Natural killer cell (primary cell): ENCODE measurements around the gene DISP2. TPM values are rescaled to one million over a fixed set of nuclear protein-coding genes. Genes with fewer than 3 reads are reported as not detected.

ENCODE experiments used
- ATAC-seq, 3 donors: fragments of 150-1000 bp in 2 of 3; fragments of 200-7000 bp in 1 of 3; cut with Tn5 transposase; 1 replicate in 1 of 3; 2 replicates in 2 of 3; pipeline ENCODE4 v1.10.0; 2021; ENCODE audit warnings: mild to moderate bottlenecking in 2 of 3, moderate library complexity in 2 of 3
- DNase-seq, 2 donors: peaks; one replicate each; pipeline versions ENCODE4 v3.0.0 to v3.0.0-alpha.2; 2013 to 2021; ENCODE audit warnings: mixed read lengths in 1 of 2
- H3K27ac ChIP-seq: one replicate; pipeline ENCODE4 v1.5.1; 2013; ENCODE audit warnings: mild to moderate bottlenecking, low read length
- H3K27me3 ChIP-seq: one replicate; pipeline ENCODE4 v1.6.1; 2013; ENCODE audit warnings: low read length; ENCODE audit not compliant: control insufficient read depth, insufficient read depth
- H3K36me3 ChIP-seq: one replicate; pipeline ENCODE4 v1.6.1; 2013; ENCODE audit warnings: low read length; ENCODE audit not compliant: control insufficient read depth, insufficient read depth
- H3K4me1 ChIP-seq: one replicate; pipeline ENCODE4 v1.6.1; 2013; ENCODE audit warnings: low read length; ENCODE audit not compliant: control insufficient read depth, insufficient read depth
- H3K4me3 ChIP-seq: one replicate; pipeline ENCODE4 v1.5.1; 2013; ENCODE audit warnings: low read length
- H3K9me3 ChIP-seq: one replicate; pipeline ENCODE4 v1.6.1; 2013; ENCODE audit warnings: low read length; ENCODE audit not compliant: control insufficient read depth, insufficient read depth
- H3K27ac Mint-ChIP-seq, 2 donors: one replicate each; pipeline ENCODE4 v1.8.0; 2022; ENCODE audit warnings: mild to moderate bottlenecking in 2 of 2, mixed read lengths in 2 of 2, moderate library complexity in 1 of 2
- H3K27me3 Mint-ChIP-seq, 2 donors: one replicate each; pipeline ENCODE4 v1.8.0; 2022; ENCODE audit warnings: low read depth in 2 of 2, mixed read lengths in 2 of 2
- H3K36me3 Mint-ChIP-seq: one replicate; pipeline ENCODE4 v1.8.0; 2022; ENCODE audit warnings: mixed read lengths
- H3K4me1 Mint-ChIP-seq, 2 donors: one replicate each; pipeline ENCODE4 v1.8.0; 2022; ENCODE audit warnings: mixed read lengths in 2 of 2
- H3K4me3 Mint-ChIP-seq: one replicate; pipeline ENCODE4 v1.8.0; 2022; ENCODE audit warnings: mild to moderate bottlenecking, moderate library complexity, mixed read lengths
- H3K9me3 Mint-ChIP-seq, 2 donors: one replicate each; pipeline ENCODE4 v1.8.0; 2022; ENCODE audit warnings: mixed read lengths in 2 of 2
- WGBS: methylation state at CpG from one replicate; pipeline ENCODE4 v1.1.7; 2013; ENCODE audit warnings: missing lambda C conversion rate; ENCODE audit not compliant: insufficient coverage; 5-methylcytosine and 5-hydroxymethylcytosine counted together
- intact Hi-C: fragments of 100-400 bp; cut with micrococcal nuclease; formaldehyde crosslinking; loops from one replicate; pipeline ENCODE4 v1.14.2; 2022
- total RNA-seq, 4 donors: library from RNA; stranded (reverse); fragments of 120-200 nt in 1 of 4; gene quantifications; one replicate each; pipeline versions ENCODE4 v1.2.3 to v1.2.4, GENCODE V29; 2013 to 2022
- TF ChIP-seq, protein P1 (sequence below): fragments of 200-600 bp; IDR thresholded peaks from one replicate; pipeline ENCODE4 v1.8.0; 2022; ENCODE audit warnings: antibody characterized with exemption

DISP2 gene
- total RNA-seq, 3 donors from 2014 or later (not counting 1 experiment from before 2014, with no cell fraction given), result 0.20 to 1.0 (median 0.26) TPM

DNA sequence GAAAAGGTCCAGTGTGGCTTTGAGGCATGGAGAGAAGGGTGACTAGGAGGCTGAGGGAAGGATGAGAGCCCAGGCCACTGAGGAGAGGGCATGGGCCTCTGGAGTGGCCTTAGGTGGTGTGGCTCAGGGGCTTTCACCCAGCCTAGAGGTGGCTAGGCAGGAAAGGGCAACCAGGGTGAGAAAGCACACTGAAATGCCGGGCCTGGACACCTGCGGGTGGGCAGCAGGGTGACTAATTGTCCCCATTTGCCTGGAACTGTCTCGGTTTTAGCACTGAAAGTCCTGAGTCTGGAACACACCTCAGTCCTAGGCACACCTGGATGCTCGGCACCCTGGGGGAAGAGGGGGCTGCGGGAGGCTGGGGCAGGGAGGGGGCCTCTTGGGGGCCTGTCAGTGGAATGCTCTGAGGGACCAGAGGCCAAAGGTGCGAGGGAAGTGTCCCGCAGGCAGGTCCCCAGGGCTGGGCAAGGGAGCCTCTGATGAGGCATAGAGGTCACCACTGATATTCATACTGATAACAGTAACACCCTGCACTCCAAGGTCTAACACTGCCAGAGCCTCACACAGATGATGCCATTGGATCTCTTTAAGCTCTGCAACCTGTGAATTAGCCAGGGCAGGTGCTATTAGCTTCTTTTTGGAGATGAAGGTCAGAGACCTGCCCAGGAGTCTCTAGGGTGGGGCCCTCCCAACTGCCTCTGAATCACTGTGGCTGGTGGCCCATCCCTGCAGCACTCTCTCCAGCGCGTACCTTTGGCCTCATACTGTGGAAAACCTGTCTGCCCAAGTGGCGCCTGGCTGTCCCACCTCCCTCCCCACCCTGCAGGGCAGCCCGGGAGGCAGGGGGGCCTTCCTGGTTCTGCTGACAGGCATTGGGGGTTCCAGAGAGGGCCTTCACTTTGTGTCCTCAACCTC, 10.2 kb upstream of the DISP2 start:
- Mint-ChIP-seq H3K36me3 (no peaks in the 10 kb centered on the region), H3K27me3 (no peaks in the 10 kb centered on the region), H3K27ac (no peak overlapping the region), H3K9me3 (no peaks in the 10 kb centered on the region), H3K4me1 (peaks cover 0 to 5% of the 10 kb centered on the region in 2 donors), H3K4me3 (no peak overlapping the region)
- WGBS, result 93% methylated on average over 11 of the region's 11 CpGs
- intact Hi-C loops, result no loop called here
- no peaks in the 10 kb centered on the region for H3K9me3 ChIP-seq
- no peak overlapping the region for H3K4me3 ChIP-seq
- no peaks in the 10 kb centered on the region for H3K36me3 ChIP-seq
- no peaks in the 10 kb centered on the region for H3K27me3 ChIP-seq
- no peak overlapping the region for H3K27ac ChIP-seq
- H3K4me1 ChIP-seq, result peaks cover 9% of the 10 kb centered on the region
- TF ChIP-seq, protein P1, sequence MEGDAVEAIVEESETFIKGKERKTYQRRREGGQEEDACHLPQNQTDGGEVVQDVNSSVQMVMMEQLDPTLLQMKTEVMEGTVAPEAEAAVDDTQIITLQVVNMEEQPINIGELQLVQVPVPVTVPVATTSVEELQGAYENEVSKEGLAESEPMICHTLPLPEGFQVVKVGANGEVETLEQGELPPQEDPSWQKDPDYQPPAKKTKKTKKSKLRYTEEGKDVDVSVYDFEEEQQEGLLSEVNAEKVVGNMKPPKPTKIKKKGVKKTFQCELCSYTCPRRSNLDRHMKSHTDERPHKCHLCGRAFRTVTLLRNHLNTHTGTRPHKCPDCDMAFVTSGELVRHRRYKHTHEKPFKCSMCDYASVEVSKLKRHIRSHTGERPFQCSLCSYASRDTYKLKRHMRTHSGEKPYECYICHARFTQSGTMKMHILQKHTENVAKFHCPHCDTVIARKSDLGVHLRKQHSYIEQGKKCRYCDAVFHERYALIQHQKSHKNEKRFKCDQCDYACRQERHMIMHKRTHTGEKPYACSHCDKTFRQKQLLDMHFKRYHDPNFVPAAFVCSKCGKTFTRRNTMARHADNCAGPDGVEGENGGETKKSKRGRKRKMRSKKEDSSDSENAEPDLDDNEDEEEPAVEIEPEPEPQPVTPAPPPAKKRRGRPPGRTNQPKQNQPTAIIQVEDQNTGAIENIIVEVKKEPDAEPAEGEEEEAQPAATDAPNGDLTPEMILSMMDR, result no peak
- no peak for ATAC-seq
- DNase-seq, result no peak

DNA sequence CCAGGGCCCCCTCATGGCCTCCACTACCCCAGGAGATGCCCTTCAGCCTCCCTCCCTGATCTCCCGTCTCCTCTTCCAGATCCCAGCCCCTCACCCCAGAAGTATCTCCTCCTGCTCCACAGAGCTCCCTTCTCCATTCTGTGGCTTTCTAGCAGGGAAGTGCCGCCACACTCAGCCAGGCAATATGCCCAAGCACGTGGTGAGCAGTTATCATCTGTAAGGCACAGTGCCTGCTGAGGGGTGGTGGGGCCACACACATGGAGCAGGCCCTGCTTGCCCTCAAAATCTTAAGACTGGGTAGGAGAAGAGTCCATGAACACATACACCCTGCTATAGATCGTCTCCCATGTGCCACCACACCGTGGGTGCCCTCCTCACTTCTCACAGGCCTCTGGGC, 9.5 kb upstream of the DISP2 start:
- H3K27ac ChIP-seq, result no peak overlapping the region
- H3K4me3 ChIP-seq, result no peak overlapping the region
- Mint-ChIP-seq H3K4me1 (peaks cover 0 to 5% of the 10 kb centered on the region in 2 donors), H3K4me3 (no peak overlapping the region), H3K27me3 (no peaks in the 10 kb centered on the region), H3K27ac (no peak overlapping the region), H3K36me3 (no peaks in the 10 kb centered on the region), H3K9me3 (no peaks in the 10 kb centered on the region)
- no peaks in the 10 kb centered on the region for H3K27me3 ChIP-seq
- no peaks in the 10 kb centered on the region for H3K9me3 ChIP-seq
- no peak for DNase-seq
- H3K36me3 ChIP-seq, result no peaks in the 10 kb centered on the region
- H3K4me1 ChIP-seq, result peaks cover 9% of the 10 kb centered on the region
- ATAC-seq, result no peak
- intact Hi-C loops, result no loop called here
- 85% methylated on average over 5 of the region's 5 CpGs for WGBS
- TF ChIP-seq, protein P1, result no peak

DNA sequence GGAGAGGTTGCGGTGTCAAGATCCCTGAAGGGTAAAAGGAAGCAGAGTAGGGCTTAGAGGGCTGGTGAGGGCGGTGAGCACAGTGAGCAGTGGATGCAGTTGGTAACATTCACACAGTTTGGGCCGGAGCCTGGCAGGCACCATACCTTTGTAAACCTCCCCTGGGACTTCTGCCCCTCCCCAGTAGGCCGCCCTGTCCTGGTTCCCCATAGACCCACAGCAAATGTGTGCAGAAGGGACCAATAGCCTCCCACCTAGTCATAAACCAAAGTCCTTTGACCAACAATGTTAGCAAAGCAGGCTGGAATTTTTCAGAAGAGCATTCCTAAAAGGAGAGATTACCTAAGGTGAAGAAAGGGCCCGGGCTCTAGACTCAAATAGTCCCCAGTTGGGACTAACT, 8.9 kb upstream of the DISP2 start:
- Histone ChIP-seq H3K9me3 (no peaks in the 10 kb centered on the region), H3K4me1 (peaks cover 9% of the 10 kb centered on the region), H3K27ac (no peak overlapping the region), H3K4me3 (no peak overlapping the region), H3K36me3 (no peaks in the 10 kb centered on the region), H3K27me3 (no peaks in the 10 kb centered on the region)
- 89% methylated on average over 5 of the region's 5 CpGs for WGBS
- H3K27ac Mint-ChIP-seq, result no peak overlapping the region
- H3K27me3 Mint-ChIP-seq, result no peaks in the 10 kb centered on the region
- no peaks in the 10 kb centered on the region for H3K9me3 Mint-ChIP-seq
- intact Hi-C loops, result no loop called here
- no peak overlapping the region for H3K4me3 Mint-ChIP-seq
- ATAC-seq (no peak), DNase-seq (no peak)
- H3K4me1 Mint-ChIP-seq, result peaks cover 0 to 5% of the 10 kb centered on the region in 2 donors
- H3K36me3 Mint-ChIP-seq, result no peaks in the 10 kb centered on the region
- TF ChIP-seq, protein P1, result no peak
